K562 (cell line): ENCODE measurements around the gene EHMT2. TPM values are rescaled to one million over a fixed set of nuclear protein-coding genes. Genes with fewer than 3 reads are reported as not detected.

Experiments used
- ATAC-seq: fragments of 200-7000 bp; cut with Tn5 transposase; 3 replicates; pipeline ENCODE4 v1.9.1; 2020; ENCODE audit warnings: moderate library complexity
- BruUV-seq: library from RNA; stranded (reverse); fragments of 400-500 nt; replicated peaks from 2 replicates; lab custom pipeline; 2021; lab: Mats Ljungman, UMichigan
- CTCF ChIA-PET: fragments of 300-600 bp; formaldehyde crosslinking; extraction: SDS; loops from one replicate; lab custom pipeline; 2021; ENCODE audit warnings: low intra/inter-chr PET ratio; lab: Yijun Ruan, JAX
- POLR2A ChIA-PET: fragments of 300-600, 350-650 bp; sonication (Branson Sonifier 250); formaldehyde crosslinking; extraction: SDS; loops from one replicate; lab custom pipeline; 2021; ENCODE audit warnings: antibody characterized with exemption, inconsistent platforms; lab: Yijun Ruan, JAX
- DNase-seq, 4 experiments: peaks; one replicate each; pipeline versions ENCODE4 v3.0.0 to v3.0.0-alpha.2; 2011 to 2018; ENCODE audit warnings: low spot score in 3 of 4, mixed read lengths in 3 of 4; ENCODE audit errors: extremely low read depth in 1 of 4
- FAIRE-seq: peaks from 2 replicates; lab custom pipeline; 2011; peaks lifted over from hg19 to GRCh38; lab: Jason Lieb, UNC
- H2AFZ ChIP-seq: 2 replicates; pipeline ENCODE4 v1.6.0; 2011; ENCODE audit warnings: low read depth, low read length, control low read depth, inconsistent platforms
- H3K27ac ChIP-seq: fragments of 200-600 bp; 3 replicates; pipeline ENCODE4 v1.8.0; 2011; ENCODE audit warnings: low read depth, mild to moderate bottlenecking, control low read depth, inconsistent platforms, low read length, moderate library complexity, mixed read lengths; ENCODE audit errors: extremely low read depth
- H3K27me3 ChIP-seq, 2 experiments: fragments of 300-600 bp in 1 of 2; 2 replicates in 1 of 2; 3 replicates in 1 of 2; pipeline versions ENCODE4 v1.6.0 to v1.8.0; 2011; ENCODE audit warnings: inconsistent platforms in 2 of 2, low read length in 2 of 2, mild to moderate bottlenecking in 1 of 2, mixed read lengths in 1 of 2, moderate library complexity in 1 of 2; ENCODE audit not compliant: control insufficient read depth in 2 of 2, insufficient read depth in 2 of 2
- H3K36me3 ChIP-seq: fragments of 300-600 bp; 3 replicates; pipeline ENCODE4 v1.8.0; 2011; ENCODE audit warnings: mild to moderate bottlenecking, low read length, inconsistent platforms; ENCODE audit not compliant: control insufficient read depth, insufficient read depth
- H3K4me1 ChIP-seq, 2 experiments: fragments of 200-600 bp in 1 of 2; replicated peaks in 1 of 2; 2 replicates in 1 of 2; 3 replicates in 1 of 2; pipeline versions ENCODE4 v1.5.1 to v1.8.0; 2011; ENCODE audit warnings: inconsistent platforms in 2 of 2, low read length in 2 of 2, mild to moderate bottlenecking in 1 of 2, mixed read lengths in 1 of 2, moderate library complexity in 1 of 2; ENCODE audit not compliant: control insufficient read depth in 2 of 2, insufficient read depth in 2 of 2
- H3K4me2 ChIP-seq: 2 replicates; pipeline ENCODE4 v1.6.1; 2011; ENCODE audit warnings: low read length, control low read depth, inconsistent platforms, mixed read lengths; ENCODE audit not compliant: insufficient read depth
- H3K4me3 ChIP-seq: fragments of 200-600 bp; sonication (generic), shearing (Covaris generic); 2 replicates; pipeline ENCODE4 v1.5.1; 2016; ENCODE audit warnings: control low read depth, inconsistent platforms
- H3K79me2 ChIP-seq: fragments of 200-600 bp; 3 replicates; pipeline ENCODE4 v1.8.0; 2011; ENCODE audit warnings: low read length, inconsistent platforms; ENCODE audit not compliant: control insufficient read depth, insufficient read depth
- H3K9ac ChIP-seq, 2 experiments: 2 replicates each; pipeline versions ENCODE4 v1.6.0 to v1.6.1; 2011; ENCODE audit warnings: low read depth in 2 of 2, low read length in 2 of 2, control low read depth in 1 of 2, inconsistent platforms in 1 of 2, mild to moderate bottlenecking in 1 of 2, mixed read lengths in 1 of 2; ENCODE audit not compliant: insufficient read depth in 1 of 2
- H3K9me1 ChIP-seq: one replicate; pipeline ENCODE4 v1.6.0; 2011; ENCODE audit warnings: inconsistent platforms, mild to moderate bottlenecking, low read length, moderate library complexity; ENCODE audit not compliant: control insufficient read depth, insufficient read depth
- H3K9me3 ChIP-seq: replicated peaks from 2 replicates; pipeline ENCODE4 v1.5.1; 2011; ENCODE audit warnings: low read depth, low read length, inconsistent platforms; ENCODE audit not compliant: control insufficient read depth, insufficient read depth
- H4K20me1 ChIP-seq: replicated peaks from 2 replicates; pipeline ENCODE4 v1.6.1; 2011; ENCODE audit warnings: low read length, inconsistent platforms, mixed read lengths; ENCODE audit not compliant: control insufficient read depth, insufficient read depth
- BCOR ChIP-seq: fragments of 450-650 bp; IDR thresholded peaks from 2 replicates; pipeline ENCODE4 v1.6.1; 2016
- BDP1 ChIP-seq: IDR thresholded peaks from 3 replicates; pipeline ENCODE4 v1.6.1; 2011; ENCODE audit not compliant: insufficient read length, insufficient read depth
- CEBPB ChIP-seq: fragments of 450-650 bp; IDR thresholded peaks from 2 replicates; pipeline ENCODE4 v1.6.1; 2016; ENCODE audit warnings: missing genetic modification characterization, missing compliant biosample characterization
- GABPA ChIP-seq: fragments of 200-800 bp; sonication (Bioruptor generic); conservative IDR thresholded peaks from 2 replicates; pipeline ENCODE4 v1.6.1; 2016; ENCODE audit warnings: low read depth, missing genetic modification characterization, missing compliant biosample characterization
- HSF4 ChIP-seq: fragments of 250-450 bp; sonication (Bioruptor Pico); IDR thresholded peaks from 2 replicates; pipeline ENCODE4 v2.1.2; 2022; ENCODE audit warnings: mild to moderate bottlenecking, moderate library complexity, borderline replicate concordance
- KDM5B ChIP-seq: fragments of 200-600 bp; sonication (generic); IDR thresholded peaks from 2 replicates; pipeline ENCODE4 v1.6.1; 2012; ENCODE audit warnings: low read depth, mild to moderate bottlenecking, moderate library complexity, low read length, control low read depth, inconsistent platforms; ENCODE audit not compliant: insufficient replicate concordance
- OTX1 ChIP-seq: fragments of 450-650 bp; formaldehyde crosslinking; IDR thresholded peaks from 2 replicates; pipeline ENCODE4 v1.4.0; 2022; ENCODE audit warnings: mild to moderate bottlenecking
- PML ChIP-seq: IDR thresholded peaks from 2 replicates; pipeline ENCODE4 v1.6.1; 2012; ENCODE audit warnings: low read length, inconsistent platforms
- RAD21 ChIP-seq, 2 experiments: fragments of 250-450 bp in 1 of 2; fragments of 450-650 bp in 1 of 2; sonication (Bioruptor Pico) in 1 of 2; formaldehyde crosslinking in 1 of 2; IDR thresholded peaks in 1 of 2; conservative IDR thresholded peaks in 1 of 2; 2 replicates each; pipeline versions ENCODE4 v1.4.0 to v1.8.0; 2020 to 2022; ENCODE audit warnings: mild to moderate bottlenecking in 2 of 2, moderate library complexity in 1 of 2
- SMARCA5 ChIP-seq: fragments of 450-650 bp; IDR thresholded peaks from 2 replicates; pipeline ENCODE4 v1.6.1; 2016
- SP1 ChIP-seq: sonication (generic); formaldehyde crosslinking; IDR thresholded peaks from 2 replicates; pipeline ENCODE4 v1.8.1; 2022; ENCODE audit warnings: mild to moderate bottlenecking, missing genetic modification reagents
- SUPT5H ChIP-seq: fragments of 450-650 bp; IDR thresholded peaks from 2 replicates; pipeline ENCODE4 v1.6.1; 2016
- TAF1 ChIP-seq: IDR thresholded peaks from 2 replicates; pipeline ENCODE4 v1.6.1; 2011; ENCODE audit warnings: mild to moderate bottlenecking, low read length, moderate library complexity; ENCODE audit not compliant: insufficient read depth, control insufficient read depth, severe bottlenecking; ENCODE audit errors: extremely low read depth
- TCF7L2 ChIP-seq: fragments of 150-350 bp; IDR thresholded peaks from 2 replicates; pipeline ENCODE4 v1.6.1; 2016; ENCODE audit warnings: low read depth, mild to moderate bottlenecking, low read length, moderate library complexity
- USF1 ChIP-seq: sonication (generic); formaldehyde crosslinking; IDR thresholded peaks from 2 replicates; pipeline ENCODE4 v1.9.0; 2022; ENCODE audit warnings: mild to moderate bottlenecking, missing genetic modification reagents
- ZBTB1 ChIP-seq: sonication (generic); formaldehyde crosslinking; IDR thresholded peaks from 2 replicates; pipeline ENCODE4 v1.8.1; 2023; ENCODE audit warnings: missing genetic modification reagents, low read depth, mild to moderate bottlenecking, borderline replicate concordance
- ZFX ChIP-seq: sonication (generic); formaldehyde crosslinking; IDR thresholded peaks from 2 replicates; pipeline ENCODE4 v1.8.0; 2022; ENCODE audit warnings: mild to moderate bottlenecking, missing genetic modification reagents, moderate library complexity
- ZNF354B ChIP-seq: fragments of 250-450 bp; sonication (Bioruptor Pico); IDR thresholded peaks from 2 replicates; pipeline ENCODE4 v1.4.0; 2020
- ZNF384 ChIP-seq: IDR thresholded peaks from 2 replicates; pipeline ENCODE4 v1.6.1; 2012; ENCODE audit warnings: low read depth, low read length, improper control_type of control experiment
- ZNF584 ChIP-seq: fragments of 200-800 bp; sonication (Bioruptor generic); IDR thresholded peaks from 2 replicates; pipeline ENCODE4 v1.6.1; 2016; ENCODE audit warnings: low read depth, mild to moderate bottlenecking, missing genetic modification characterization, missing compliant biosample characterization
- ZNF707 ChIP-seq: fragments of 250-450 bp; sonication (Bioruptor Pico); conservative IDR thresholded peaks from 2 replicates; pipeline ENCODE4 v1.8.0; 2022; ENCODE audit warnings: inconsistent platforms, mild to moderate bottlenecking, moderate library complexity
- ZNF830 ChIP-seq: fragments of 250-450 bp; sonication (Bioruptor Pico); IDR thresholded peaks from 2 replicates; pipeline ENCODE4 v1.5.0; 2021; ENCODE audit warnings: mild to moderate bottlenecking
- WGBS: fragments of 100-300 bp; shearing (Covaris generic); methylation state at CpG from one replicate; pipeline ENCODE4 v1.1.6; 2016; ENCODE audit warnings: low coverage, mixed read lengths; ENCODE audit not compliant: insufficient coverage; ENCODE audit errors: missing lambda C conversion rate; 5-methylcytosine and 5-hydroxymethylcytosine counted together
- in situ Hi-C: fragments of 300-500 bp; cut with MboI; formaldehyde crosslinking; loops from 4 replicates; pipeline ENCODE4 v1.15.0; 2018; ENCODE audit warnings: inconsistent platforms, mixed read lengths
- intact Hi-C: fragments of 100-400 bp; cut with micrococcal nuclease; formaldehyde crosslinking; loops from 2 replicates; pipeline ENCODE4 v1.14.2; 2022
- polyA plus RNA-seq, 8 experiments: library from polyadenylated mRNA; depleted of rRNA in 4 of 8; stranded (reverse) in 5 of 8; unstranded in 3 of 8; fragments of >200 nt; fragmentation: Nextera tagmentation in 2 of 8; fragmentation: Illumina TruSeq in 1 of 8; extraction: Ambion mirVana in 2 of 8; extraction: Trizol in 1 of 8; gene quantifications; 2 replicates each; pipeline versions ENCODE4 v1.2.1 to v1.2.3, GENCODE V29; 2011 to 2014; ENCODE audit warnings: inconsistent platforms in 1 of 8, missing spikeins in 1 of 8
- total RNA-seq, 7 experiments: library from RNA; depleted of rRNA in 6 of 7; stranded (reverse); fragments of >200 nt in 6 of 7; fragmentation: Illumina TruSeq in 2 of 7; extraction: Trizol in 2 of 7; gene quantifications; 2 replicates each; pipeline versions ENCODE4 v1.2.1 to v1.2.3, GENCODE V29; 2011 to 2021; ENCODE audit warnings: low replicate concordance in 1 of 7
- TF ChIP-seq, protein P1 (sequence below): sonication (generic); formaldehyde crosslinking; IDR thresholded peaks from 2 replicates; pipeline ENCODE4 v1.8.0; 2022; ENCODE audit warnings: missing genetic modification reagents, mild to moderate bottlenecking, borderline replicate concordance

Gene EHMT2
- total and polyA plus RNA-seq, 9 of the 15 experiments (the other 6 are each of a cell fraction or from before 2014, with no cell fraction given) = 2.1 to 63.8 (median 38.5) TPM

DNA sequence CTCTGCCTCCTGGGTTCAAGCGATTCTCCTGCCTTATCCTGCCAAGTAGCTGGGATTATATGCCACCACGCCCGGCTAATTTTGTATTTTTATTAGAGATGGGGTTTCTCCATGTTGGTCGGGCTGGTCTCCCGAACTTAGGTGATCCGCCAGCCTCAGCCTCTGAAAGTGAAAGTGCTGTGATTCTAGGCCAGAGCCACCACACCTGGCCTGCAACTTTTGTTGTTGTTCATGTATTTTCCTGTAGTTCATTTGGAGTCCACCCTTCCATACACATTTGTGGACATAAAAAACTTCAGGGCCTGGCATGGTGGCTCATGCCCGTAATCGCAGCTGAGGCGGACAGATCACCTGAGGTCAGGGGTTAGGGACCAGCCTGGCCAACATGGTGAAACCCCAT, 55.4 kb downstream of the EHMT2 start:
- Histone ChIP-seq H2AFZ (no peak overlapping the region), H3K79me2 (peaks cover 25% of the 10 kb centered on the region), H3K36me3 (peaks cover 39% of the 10 kb centered on the region), H3K9ac (no peak overlapping the region), H3K9me3 (no peaks in the 10 kb centered on the region; the same call in 1 of the 2 replicates), H3K9me1 (no peaks in the 10 kb centered on the region), H3K27me3 (no peaks in the 10 kb centered on the region), H3K4me2 (no peak overlapping the region), H3K4me1 (peaks cover 15 to 27% of the 10 kb centered on the region in 2 experiments), H4K20me1 (peaks cover 23% of the 10 kb centered on the region), H3K27ac (no peak overlapping the region), H3K4me3 (no peak overlapping the region)
- FAIRE-seq = no peak
- WGBS = 78% methylated on average over 9 of the region's 9 CpGs
- no TSS peak for BruUV-seq
- in situ Hi-C loops = no loop called here
- intact Hi-C loops = no loop called here
- POLR2A ChIA-PET = interaction anchor here (1.0 to 15.7 kb wide), 7 partner anchors 4 to 148 kb away, joined by 3 to 229 read pairs (median 53); partner anchors contain the start of genes ABHD16A, CLIC1 and NEU1
- DNase-seq = no peak
- CTCF ChIA-PET = no interaction called here
- ATAC-seq = peak; percentile 1; the same call in 2 of the 3 replicates
- TF ChIP-seq ZBTB1 (CRISPR knock-in tag) (no peak; the same call in 1 of the 2 replicates), ZNF707 (CRISPR knock-in tag) (no peak), BDP1 (no peak), SP1 (CRISPR knock-in tag) (0 out of 2 replicates have a peak, but pooled peaks have one; percentile 1), SUPT5H (no peak), TAF1 (no peak), BCOR (no peak), PML (no peak), CEBPB (no peak), ZNF384 (no peak), SMARCA5 (no peak), RAD21 (CRISPR knock-in tag; conservative IDR thresholded peaks at IDR 0.05 in 1 of 2, IDR thresholded peaks at IDR 0.05 in 1 of 2) (no peak), ZNF830 (0 out of 2 replicates have a peak, but pooled peaks have one; percentile 8), OTX1 (CRISPR knock-in tag) (no peak), ZNF354B (CRISPR knock-in tag) (no peak), KDM5B (peak; percentile 41), ZNF584 (CRISPR knock-in tag) (no peak), GABPA (no peak), HSF4 (no peak), USF1 (CRISPR knock-in tag) (no peak), TCF7L2 (no peak), ZFX (CRISPR knock-in tag) (peak; percentile 18; the same call in 1 of the 2 replicates)
- TF ChIP-seq, protein P1, sequence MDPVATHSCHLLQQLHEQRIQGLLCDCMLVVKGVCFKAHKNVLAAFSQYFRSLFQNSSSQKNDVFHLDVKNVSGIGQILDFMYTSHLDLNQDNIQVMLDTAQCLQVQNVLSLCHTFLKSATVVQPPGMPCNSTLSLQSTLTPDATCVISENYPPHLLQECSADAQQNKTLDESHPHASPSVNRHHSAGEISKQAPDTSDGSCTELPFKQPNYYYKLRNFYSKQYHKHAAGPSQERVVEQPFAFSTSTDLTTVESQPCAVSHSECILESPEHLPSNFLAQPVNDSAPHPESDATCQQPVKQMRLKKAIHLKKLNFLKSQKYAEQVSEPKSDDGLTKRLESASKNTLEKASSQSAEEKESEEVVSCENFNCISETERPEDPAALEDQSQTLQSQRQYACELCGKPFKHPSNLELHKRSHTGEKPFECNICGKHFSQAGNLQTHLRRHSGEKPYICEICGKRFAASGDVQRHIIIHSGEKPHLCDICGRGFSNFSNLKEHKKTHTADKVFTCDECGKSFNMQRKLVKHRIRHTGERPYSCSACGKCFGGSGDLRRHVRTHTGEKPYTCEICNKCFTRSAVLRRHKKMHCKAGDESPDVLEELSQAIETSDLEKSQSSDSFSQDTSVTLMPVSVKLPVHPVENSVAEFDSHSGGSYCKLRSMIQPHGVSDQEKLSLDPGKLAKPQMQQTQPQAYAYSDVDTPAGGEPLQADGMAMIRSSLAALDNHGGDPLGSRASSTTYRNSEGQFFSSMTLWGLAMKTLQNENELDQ = 0 out of 2 replicates have a peak, but pooled peaks have one; percentile 68
